AG04449 (cell line): ENCODE results near the gene STOM.

Experiments
- CTCF ChIA-PET: fragments of 350-600 bp; formaldehyde crosslinking; extraction: SDS; loops from one replicate; lab custom pipeline; 2021; ENCODE audit warnings: antibody characterized with exemption; lab: Yijun Ruan, JAX
- POLR2A ChIA-PET: fragments of 400-600, 350-600 bp; formaldehyde crosslinking; extraction: SDS; loops from one replicate; lab custom pipeline; 2020; ENCODE audit warnings: antibody characterized with exemption, inconsistent platforms; lab: Yijun Ruan, JAX
- DNase-seq: peaks from one replicate; pipeline ENCODE4 v3.0.0-alpha.2; 2010; ENCODE audit warnings: low read depth, low spot score
- H3K4me3 ChIP-seq: 2 replicates; pipeline ENCODE4 v1.5.1; 2011; ENCODE audit warnings: low read depth, mild to moderate bottlenecking, control low read depth, low read length
- TF ChIP-seq, protein P1 (sequence below): IDR thresholded peaks from one replicate; pipeline ENCODE4 v1.5.1; 2011; ENCODE audit warnings: mild to moderate bottlenecking, moderate library complexity, low read length, control low read depth, inconsistent platforms; ENCODE audit not compliant: insufficient read depth; ENCODE audit errors: missing control alignments

STOM gene

DNA sequence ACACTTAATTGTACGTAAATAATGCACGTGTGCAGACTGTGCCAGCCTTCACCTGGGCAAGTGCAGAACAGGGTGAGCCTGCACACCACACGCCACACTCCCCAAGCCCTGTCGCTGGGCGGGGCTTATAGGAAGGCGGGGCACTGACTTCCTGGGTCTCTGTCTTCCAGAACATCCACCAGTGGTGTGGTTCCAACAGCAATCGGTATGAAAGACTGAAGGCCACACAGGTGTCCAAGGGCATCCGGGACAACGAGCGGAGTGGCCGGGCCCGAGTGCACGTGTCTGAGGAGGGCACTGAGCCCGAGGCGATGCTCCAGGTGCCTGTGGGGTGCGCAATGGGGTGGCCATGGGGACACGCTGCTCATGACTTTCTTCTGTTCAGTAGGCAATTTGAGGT is 57.9 kb downstream of the STOM start:
- DNase-seq = no peak
- ChIA-PET CTCF (no interaction called here), POLR2A (no interaction called here)
- no peak overlapping the region for H3K4me3 ChIP-seq
- TF ChIP-seq, protein P1, sequence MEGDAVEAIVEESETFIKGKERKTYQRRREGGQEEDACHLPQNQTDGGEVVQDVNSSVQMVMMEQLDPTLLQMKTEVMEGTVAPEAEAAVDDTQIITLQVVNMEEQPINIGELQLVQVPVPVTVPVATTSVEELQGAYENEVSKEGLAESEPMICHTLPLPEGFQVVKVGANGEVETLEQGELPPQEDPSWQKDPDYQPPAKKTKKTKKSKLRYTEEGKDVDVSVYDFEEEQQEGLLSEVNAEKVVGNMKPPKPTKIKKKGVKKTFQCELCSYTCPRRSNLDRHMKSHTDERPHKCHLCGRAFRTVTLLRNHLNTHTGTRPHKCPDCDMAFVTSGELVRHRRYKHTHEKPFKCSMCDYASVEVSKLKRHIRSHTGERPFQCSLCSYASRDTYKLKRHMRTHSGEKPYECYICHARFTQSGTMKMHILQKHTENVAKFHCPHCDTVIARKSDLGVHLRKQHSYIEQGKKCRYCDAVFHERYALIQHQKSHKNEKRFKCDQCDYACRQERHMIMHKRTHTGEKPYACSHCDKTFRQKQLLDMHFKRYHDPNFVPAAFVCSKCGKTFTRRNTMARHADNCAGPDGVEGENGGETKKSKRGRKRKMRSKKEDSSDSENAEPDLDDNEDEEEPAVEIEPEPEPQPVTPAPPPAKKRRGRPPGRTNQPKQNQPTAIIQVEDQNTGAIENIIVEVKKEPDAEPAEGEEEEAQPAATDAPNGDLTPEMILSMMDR = no peak

DNA sequence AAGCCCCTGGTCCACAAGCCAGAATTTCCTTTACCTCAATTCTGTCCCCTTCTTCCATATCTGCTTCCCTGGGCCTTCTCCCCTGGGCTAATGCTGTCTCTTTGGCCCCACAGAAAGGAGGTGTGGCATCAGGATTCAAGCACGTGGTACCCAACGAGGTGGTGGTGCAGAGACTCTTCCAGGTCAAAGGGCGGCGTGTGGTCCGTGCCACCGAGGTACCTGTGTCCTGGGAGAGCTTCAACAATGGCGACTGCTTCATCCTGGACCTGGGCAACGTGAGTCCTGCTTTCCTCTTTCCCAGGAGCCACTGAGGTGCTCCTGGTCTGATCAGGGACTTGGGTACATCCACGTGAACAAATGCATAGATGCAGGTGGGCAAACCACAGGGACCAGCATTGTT is 59.5 kb downstream of the STOM start:
- no peak for DNase-seq
- ChIA-PET CTCF (interaction anchor here (0.7 to 16.9 kb wide), 3 partner anchors 7 to 98 kb away, joined by 3 to 231 read pairs (median 25); no protein-coding TSS in a partner anchor), POLR2A (no interaction called here)
- TF ChIP-seq, protein P1 = no peak
- H3K4me3 ChIP-seq = no peak overlapping the region

DNA sequence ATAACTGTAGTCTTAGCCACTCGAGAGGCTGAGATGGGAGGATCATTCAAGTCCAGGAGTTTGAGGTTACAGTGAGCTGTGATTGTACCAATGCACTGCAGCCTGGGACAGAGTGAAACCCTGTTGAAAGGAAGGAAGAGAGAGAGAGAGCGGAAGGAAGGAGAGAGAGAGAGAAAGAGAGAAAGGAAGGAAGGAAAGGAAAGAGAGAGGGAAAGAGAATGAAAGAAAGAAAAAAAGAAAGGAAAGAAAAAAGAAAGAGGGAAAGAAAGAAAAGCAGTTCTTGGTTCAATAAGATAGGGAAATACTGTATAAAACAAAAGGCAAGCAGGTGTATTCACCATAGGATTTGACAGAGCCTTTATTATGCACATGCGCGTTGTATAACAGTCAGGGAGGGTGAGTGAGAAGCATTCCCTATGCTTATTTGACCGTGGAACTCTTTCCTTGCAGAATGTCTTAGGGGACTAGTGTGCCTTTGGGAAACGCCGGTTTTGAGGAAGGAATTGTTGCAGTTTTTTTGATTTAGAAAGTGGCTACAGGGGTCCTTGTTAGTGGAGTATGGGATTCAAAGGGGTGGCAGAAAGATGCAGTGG is 60.1 kb downstream of the STOM start:
- ChIA-PET POLR2A (interaction anchor here (0.7 kb wide), 1 partner anchor 16 kb away, joined by 4 read pairs; no protein-coding TSS in a partner anchor), CTCF (interaction anchor here (1.0 to 16.9 kb wide), 5 partner anchors 8 to 97 kb away, joined by 3 to 231 read pairs (median 5); no protein-coding TSS in a partner anchor)
- no peak overlapping the region for H3K4me3 ChIP-seq
- DNase-seq = no peak
- TF ChIP-seq, protein P1 = no peak

DNA sequence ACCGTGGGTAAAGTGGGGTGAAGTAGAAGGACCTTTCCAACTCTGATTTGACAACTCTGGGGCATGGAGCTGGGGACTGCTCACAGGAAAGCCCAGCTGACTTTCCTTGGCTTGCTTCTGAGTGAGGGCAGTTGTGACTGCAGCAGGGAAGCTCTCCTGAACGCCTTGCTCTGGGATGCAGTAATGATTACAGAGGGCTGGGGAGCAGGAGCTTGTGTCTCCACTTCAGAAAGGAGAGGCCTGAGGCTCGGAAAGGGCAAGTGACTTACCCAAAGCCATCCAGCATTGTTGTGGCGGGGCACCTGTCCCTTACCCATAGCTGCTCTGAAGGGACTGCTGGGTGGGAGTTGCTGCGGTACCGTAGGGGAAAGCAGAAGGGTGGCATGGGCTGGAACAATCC is 60.9 kb downstream of the STOM start:
- CTCF ChIA-PET = interaction anchor here (1.0 to 16.9 kb wide), 5 partner anchors 8 to 97 kb away, joined by 3 to 231 read pairs (median 5); no protein-coding TSS in a partner anchor
- TF ChIP-seq, protein P1 = no peak
- POLR2A ChIA-PET = interaction anchor here (0.7 kb wide), 1 partner anchor 15 kb away, joined by 4 read pairs; no protein-coding TSS in a partner anchor
- no peak for DNase-seq
- H3K4me3 ChIP-seq = no peak overlapping the region

DNA sequence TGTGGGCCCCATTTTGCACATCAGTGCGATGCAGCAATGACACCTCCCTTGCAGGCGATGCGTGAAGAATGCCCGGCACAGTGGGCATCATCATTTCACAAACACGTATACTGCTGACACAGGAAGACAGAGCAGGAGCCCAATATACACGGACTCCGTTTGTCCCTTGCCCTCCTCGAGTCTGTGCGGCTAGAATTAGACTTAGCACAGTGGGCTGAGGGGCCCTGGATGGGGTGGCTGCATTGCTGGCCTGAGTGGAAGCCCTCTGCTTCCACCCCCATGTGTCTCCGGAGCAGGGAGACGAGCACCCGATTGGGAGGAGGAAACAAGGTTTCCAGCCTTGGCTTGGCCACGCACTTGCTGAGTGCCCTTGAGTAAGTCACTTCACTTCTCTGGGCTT is 61.3 kb downstream of the STOM start:
- ChIA-PET POLR2A (no interaction called here), CTCF (interaction anchor here (1.0 to 16.9 kb wide), 5 partner anchors 9 to 96 kb away, joined by 3 to 231 read pairs (median 5); no protein-coding TSS in a partner anchor)
- TF ChIP-seq, protein P1 = no peak
- H3K4me3 ChIP-seq = no peak overlapping the region
- DNase-seq = no peak

DNA sequence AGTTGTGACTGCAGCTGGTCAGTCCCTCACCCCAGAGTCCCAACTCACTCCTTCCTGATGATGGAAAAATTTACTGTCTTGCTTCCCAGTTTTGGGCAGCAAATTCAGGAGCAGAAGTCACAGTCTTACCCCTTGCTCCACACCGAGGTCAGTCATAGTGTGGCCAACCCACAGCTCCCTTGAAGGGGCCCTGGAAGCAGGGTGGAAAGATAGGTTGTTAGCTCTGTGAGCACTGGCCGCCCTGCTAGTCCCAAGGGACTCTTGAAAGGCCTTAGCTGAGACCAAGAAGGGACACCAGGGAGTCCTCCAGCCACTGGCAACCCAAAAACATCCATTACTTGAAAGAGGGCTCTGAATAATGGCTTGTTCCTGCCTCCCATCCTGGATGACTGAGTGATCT is 62.1 kb downstream of the STOM start:
- H3K4me3 ChIP-seq = no peak overlapping the region
- ChIA-PET CTCF (interaction anchor here (1.6 to 16.9 kb wide), 4 partner anchors 9 to 95 kb away, joined by 5 to 231 read pairs (median 16); no protein-coding TSS in a partner anchor), POLR2A (no interaction called here)
- DNase-seq = no peak
- TF ChIP-seq, protein P1 = no peak
